Ishikawa (cell line): ENCODE results near the gene NR6A1.

Experiments
- CEBPB ChIP-seq: IDR thresholded peaks from 2 replicates; pipeline ENCODE4 v1.6.1; 2012
- REST ChIP-seq: IDR thresholded peaks from 2 replicates; pipeline ENCODE4 v1.6.1; 2012; ENCODE audit warnings: low read depth, mild to moderate bottlenecking

- no peak for TF ChIP-seq CEBPB
- no peak for TF ChIP-seq REST
Measured at GRCh38 chr9:124718928-124719327, 52.2 kb downstream of the NR6A1 start.
